Right ventricle myocardium superior (tissue), 1 donor: ENCODE data around the gene CLOCK. TPM values are rescaled to one million over a fixed set of nuclear protein-coding genes. Genes with fewer than 3 reads are reported as not detected.

Experiments
- ATAC-seq: fragments of 200-7000 bp; cut with Tn5 transposase; one replicate; pipeline ENCODE4 v1.9.1; 2020; ENCODE audit warnings: mild to moderate bottlenecking; ENCODE audit not compliant: poor library complexity
- DNase-seq: peaks from one replicate; pipeline ENCODE4 v3.0.0-alpha.2; 2020
- intact Hi-C: fragments of 100-400 bp; cut with DNase I; formaldehyde crosslinking; loops from one replicate; pipeline ENCODE4 v1.11.2; 2022
- total RNA-seq: library from RNA; stranded (reverse); fragmentation: NEBNext Ultra II Directional; extraction: Animal tissue kit (Norgen Biotek cat#: 25700); gene quantifications from one replicate; pipeline ENCODE4 v1.2.1, GENCODE V29; 2021
- donor health status: DM: no; HTN: yes; CAD: no; lungs with severe emphysema.

Gene CLOCK
- total RNA-seq, 1 donor from 2014 or later, result 35.8 TPM

DNA sequence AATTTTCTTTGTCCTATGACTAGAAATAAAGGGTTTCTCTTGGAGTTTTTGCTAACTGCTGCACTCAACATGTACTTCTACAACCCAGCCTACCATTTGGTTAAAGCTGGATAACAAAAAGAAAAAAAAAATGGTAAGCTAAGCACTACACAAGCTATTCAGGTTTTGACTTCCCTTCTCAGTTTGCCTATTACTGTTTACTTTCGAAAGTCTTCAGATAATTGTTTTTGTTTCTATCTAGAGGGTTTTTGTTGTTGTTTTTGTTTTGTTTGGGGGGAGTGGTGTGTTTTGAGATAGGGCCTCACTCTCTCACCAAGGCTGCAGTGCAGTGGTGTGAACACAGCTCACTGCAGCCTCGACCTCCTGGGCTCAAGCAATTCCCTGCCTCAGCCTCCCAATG is 46.6 kb downstream of the CLOCK start:
- intact Hi-C loops, result no loop called here
- DNase-seq (no peak), ATAC-seq (no peak)

DNA sequence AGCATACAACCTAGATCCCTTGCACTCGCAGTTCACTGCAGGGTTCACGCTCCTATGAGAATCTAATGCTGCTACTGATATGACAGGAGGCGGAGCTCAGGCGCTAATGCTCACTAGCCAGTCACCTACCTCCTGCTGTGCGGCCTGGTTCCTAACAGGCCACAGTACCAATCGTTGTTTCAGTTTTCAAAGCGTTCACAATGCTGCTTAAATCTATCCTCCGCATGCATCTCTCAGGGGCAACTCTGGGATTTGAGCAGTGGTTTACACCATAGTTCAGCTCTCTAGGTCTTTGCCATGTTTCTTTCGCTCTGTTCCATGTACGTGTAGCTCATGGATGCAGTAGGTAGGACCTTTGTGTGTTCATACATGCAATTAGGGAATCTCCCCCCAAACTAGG is 47.2 kb downstream of the CLOCK start:
- no peak for DNase-seq
- no peak for ATAC-seq
- intact Hi-C loops, result no loop called here

DNA sequence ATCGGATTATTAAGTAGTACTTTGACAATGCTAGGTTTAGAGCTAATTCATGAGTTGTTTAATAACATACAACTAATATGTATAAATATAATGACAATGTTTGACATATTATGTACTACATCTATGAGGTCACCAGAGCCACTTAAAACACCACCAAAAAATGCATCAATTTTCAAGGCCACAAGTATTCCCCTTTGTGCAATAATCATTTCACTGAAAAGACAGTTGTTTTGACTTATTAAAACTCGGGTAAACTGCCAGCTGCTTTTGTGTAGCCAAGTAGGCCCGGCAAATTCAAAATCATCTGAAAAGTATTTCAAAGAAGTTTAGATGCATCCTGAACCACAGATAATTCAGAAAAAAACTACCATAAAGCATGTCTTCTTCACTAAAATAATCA is 48.7 kb downstream of the CLOCK start:
- ATAC-seq (no peak), DNase-seq (no peak)
- intact Hi-C loops, result no loop called here

DNA sequence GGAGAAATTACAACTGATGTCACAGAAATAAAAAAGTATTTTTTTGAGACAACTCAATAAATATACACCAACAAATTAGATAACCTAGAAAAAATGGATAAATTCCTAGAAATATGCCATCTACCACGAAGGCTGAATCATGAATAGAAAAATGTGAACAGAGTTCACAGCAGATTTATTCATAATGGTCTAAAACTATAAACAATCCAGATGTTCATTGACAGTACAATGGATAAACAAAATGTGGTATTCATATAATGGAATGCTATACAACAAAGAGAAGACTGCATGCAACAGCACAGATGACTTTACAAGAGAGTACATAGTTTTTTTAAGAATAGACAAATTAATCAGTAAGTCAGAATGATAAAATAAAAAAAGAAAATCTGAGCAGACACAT is 55.2 kb downstream of the CLOCK start:
- intact Hi-C loops, result no loop called here
- no peak for DNase-seq
- ATAC-seq, result no peak

DNA sequence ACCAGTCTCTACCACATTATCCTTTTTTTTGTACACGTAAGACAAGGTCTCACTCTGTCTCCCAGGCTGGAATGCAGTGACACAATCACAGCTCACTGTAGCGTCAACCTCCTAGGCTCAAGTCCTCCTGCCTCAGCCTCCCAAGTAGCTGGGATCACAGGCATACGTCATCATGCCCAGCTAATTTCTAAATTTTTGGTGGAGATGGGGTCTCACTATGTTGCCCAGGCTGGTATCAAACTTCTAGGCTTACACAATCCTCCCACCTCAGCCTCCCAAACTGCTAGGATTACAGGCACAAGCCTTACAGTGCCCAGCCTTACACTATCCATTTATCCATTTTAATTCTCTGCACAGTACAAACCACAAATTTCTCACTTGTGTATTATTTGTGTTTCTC is 58.0 kb downstream of the CLOCK start:
- intact Hi-C loops, result no loop called here
- DNase-seq (no peak), ATAC-seq (no peak)

DNA sequence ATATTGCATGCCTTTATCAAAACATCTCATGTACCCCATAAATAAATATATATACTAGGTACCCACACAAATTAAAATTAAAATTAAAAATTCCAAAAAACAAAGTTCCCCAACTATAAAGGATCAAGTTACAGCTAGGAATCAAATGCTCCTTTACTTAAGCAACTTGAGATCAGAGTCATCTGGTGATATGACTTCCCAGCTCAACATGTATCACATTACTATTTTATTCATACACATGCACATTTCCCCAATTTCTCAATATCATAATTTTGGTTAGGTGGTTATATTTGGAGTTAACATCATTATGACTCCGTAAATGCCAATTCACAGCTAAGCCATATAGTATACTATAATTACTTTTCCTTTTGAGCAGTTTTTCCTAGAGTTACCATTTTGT is 60.9 kb downstream of the CLOCK start:
- DNase-seq (no peak), ATAC-seq (no peak)
- intact Hi-C loops, result no loop called here

GRCh38 chr4:55483315-55483714 is 63.4 kb downstream of the CLOCK start:
- no peak for ATAC-seq
- no peak for DNase-seq
- intact Hi-C loops, result no loop called here

GRCh38 chr4:55475394-55476243 is 71.1 kb downstream of the CLOCK start:
- intact Hi-C loops, result no loop called here
- no peak for ATAC-seq

DNA sequence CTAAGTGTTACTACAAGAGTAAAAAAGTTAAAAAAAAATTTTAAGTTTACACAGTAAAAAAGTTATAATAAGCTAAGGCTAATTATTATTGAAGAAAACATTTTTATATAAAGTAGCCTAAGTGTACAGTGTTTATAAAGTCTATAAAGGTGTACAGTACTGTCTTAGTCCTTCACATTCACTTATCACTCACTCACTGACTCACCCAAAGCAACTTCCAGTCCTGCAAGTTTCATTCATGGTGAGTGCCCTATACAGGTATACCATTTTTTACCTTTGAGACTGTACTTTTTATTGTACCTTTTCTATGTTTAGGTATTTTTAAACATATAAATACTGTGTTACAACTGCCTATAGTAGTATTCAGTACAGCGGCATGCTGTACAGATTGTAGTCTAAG is 76.7 kb downstream of the CLOCK start:
- DNase-seq (no peak), ATAC-seq (no peak)
- intact Hi-C loops, result no loop called here

More at GRCh38 chr4:55475394-55476243, 71.1 kb downstream of the CLOCK start:
- DNase-seq, result no peak

- intact Hi-C loops, result no loop called here
- ATAC-seq (no peak), DNase-seq (no peak)
These were observed 78.0 kb downstream of the CLOCK start for GRCh38 chr4:55468724-55469123.

DNA sequence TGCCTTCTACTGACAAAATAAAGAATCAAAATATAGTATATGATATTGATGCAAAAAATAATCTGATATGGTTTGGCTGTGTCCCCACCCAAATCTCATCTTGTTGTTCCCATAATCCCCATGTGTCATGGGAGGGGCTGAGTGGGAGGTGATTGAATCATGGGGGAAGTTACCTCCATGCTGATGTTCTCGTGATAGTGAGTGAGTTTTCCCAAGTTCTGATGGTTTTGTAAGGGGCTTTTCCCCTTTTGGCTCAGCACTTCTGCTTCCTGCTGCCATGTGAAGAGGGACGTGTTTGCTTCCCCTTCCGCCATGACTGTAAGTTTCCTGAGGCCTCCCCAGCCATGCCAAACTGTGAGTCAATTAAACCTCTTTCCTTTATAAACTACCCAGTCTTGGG is 80.7 kb downstream of the CLOCK start:
- DNase-seq (no peak), ATAC-seq (no peak)
- intact Hi-C loops, result no loop called here

- intact Hi-C loops, result loop anchor here (10.0 kb wide), 1 partner anchor 96 kb away; no protein-coding TSS in a partner anchor
- no peak for DNase-seq
- ATAC-seq, result no peak
These were observed 88.1 kb downstream of the CLOCK start for GRCh38 chr4:55458611-55459010.

- DNase-seq (no peak), ATAC-seq (no peak)
- intact Hi-C loops, result loop anchor here (10.0 kb wide), 1 partner anchor 97 kb away; no protein-coding TSS in a partner anchor
These were observed 88.5 kb downstream of the CLOCK start for GRCh38 chr4:55458164-55458563.

DNA sequence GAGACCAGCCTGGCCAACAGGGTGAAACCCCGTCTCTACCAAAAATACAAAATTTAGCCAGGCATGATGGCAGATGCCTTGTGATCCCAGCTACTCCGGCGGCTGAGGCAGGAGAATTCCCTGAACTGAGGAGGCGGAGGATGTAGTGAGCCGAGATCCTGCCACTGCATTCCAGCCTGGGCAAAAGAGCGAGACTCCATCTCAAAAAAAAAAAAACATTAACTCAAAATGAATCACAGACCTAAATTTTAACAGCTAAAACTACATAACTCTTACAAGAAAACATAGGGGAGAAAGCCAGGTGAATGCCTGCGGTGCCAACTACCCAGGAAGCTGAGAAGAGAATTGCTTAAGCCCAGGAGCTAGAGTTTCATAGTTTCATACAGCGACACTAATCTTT is 96.1 kb downstream of the CLOCK start:
- ATAC-seq, result no peak

GRCh38 chr4:55447831-55448230 is 98.9 kb downstream of the CLOCK start:
- DNase-seq (no peak), ATAC-seq (no peak)
- intact Hi-C loops, result no loop called here

More for the DNA sequence above, 96.1 kb downstream of the CLOCK start:
- DNase-seq, result no peak
- intact Hi-C loops, result loop anchor here (10.0 kb wide), 1 partner anchor 104 kb away; no protein-coding TSS in a partner anchor

GRCh38 chr4:55447108-55447708 is 99.5 kb downstream of the CLOCK start:
- DNase-seq (no peak), ATAC-seq (no peak)
- intact Hi-C loops, result no loop called here

DNA sequence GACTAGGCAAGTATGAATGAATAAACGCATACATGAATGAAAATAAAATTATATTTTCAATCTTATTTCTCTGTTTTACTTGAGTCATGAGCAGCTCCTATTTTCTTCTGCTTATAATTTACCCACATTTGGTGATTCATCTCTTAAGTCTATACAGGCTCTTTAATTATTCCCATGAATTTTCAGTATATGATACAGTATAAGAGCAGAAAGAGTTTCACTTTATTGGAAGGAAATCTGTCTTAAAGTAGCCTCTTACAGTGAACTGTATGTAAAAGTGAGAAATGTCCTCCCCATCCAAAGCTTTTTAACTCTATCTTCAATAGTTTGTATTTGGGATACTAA is 100.2 kb downstream of the CLOCK start:
- ATAC-seq, result no peak
- no peak for DNase-seq
- intact Hi-C loops, result no loop called here

GRCh38 chr4:55445921-55446577 is 100.7 kb downstream of the CLOCK start:
- intact Hi-C loops, result no loop called here
- ATAC-seq (no peak), DNase-seq (no peak)

- intact Hi-C loops, result no loop called here
- ATAC-seq (peak; percentile 49), DNase-seq (no peak)
These were observed 101.9 kb downstream of the CLOCK start for GRCh38 chr4:55444827-55445226.

- no peak for DNase-seq
- intact Hi-C loops, result no loop called here
- ATAC-seq, result no peak
These were observed 104.2 kb downstream of the CLOCK start for GRCh38 chr4:55442541-55442940.
